ENCODE data around the gene RGS6. TPM values are rescaled to one million over a fixed set of nuclear protein-coding genes. Genes with fewer than 3 reads are reported as not detected.

RGS6 gene
- total RNA-seq, 1 experiment from 2014 or later = not detected

GRCh38 chr14:72538387-72538786 is 606.2 kb downstream of the RGS6 start:
- Histone ChIP-seq H3K9me3 (replicated peaks) (0 out of 2 replicates have a peak, but pooled peaks cover under 1% of the 10 kb centered on the region), H3K27ac (no peak overlapping the region), H3K4me3 (no peak overlapping the region), H3K4me1 (no peaks in the 10 kb centered on the region), H3K27me3 (no peaks in the 10 kb centered on the region), H3K36me3 (no peaks in the 10 kb centered on the region)
- DNase-seq = no peak

DNA sequence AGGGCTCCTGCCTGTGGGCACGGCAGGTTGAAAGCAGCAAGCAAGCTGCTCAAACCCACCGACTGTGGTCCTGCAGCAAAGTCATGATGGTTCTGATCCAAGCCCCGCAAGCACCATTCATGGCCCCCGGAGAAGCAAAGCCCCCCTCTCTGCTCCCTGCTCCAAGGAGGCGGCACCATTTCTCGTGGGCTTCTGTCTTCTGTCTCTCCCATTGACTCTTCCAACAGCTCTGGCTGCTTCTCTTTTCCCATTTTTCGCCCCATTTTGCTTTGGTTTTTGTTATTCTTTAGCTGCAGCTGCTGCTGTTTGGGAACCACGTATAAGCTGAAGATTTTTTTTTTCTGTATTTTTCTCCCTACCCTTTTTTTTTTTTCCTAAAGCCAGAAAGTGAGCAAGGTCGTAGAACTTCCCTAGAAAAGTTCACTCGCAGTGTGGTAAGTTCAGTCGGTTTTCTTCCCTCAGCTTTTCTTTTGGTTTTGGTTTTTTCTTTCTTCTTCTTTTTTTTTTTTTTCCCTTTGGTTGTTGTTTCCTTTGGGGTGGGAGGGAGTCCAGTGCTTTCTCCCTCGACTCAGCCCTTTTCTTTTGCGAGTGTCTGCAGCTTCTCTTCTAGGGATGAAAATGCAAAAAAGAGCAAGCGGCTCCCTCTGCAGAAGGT is 607.6 kb downstream of the RGS6 start:
- Histone ChIP-seq H3K36me3 (no peaks in the 10 kb centered on the region), H3K9me3 (replicated peaks) (no peaks in the 10 kb centered on the region), H3K27me3 (no peaks in the 10 kb centered on the region), H3K4me3 (no peak overlapping the region), H3K4me1 (no peaks in the 10 kb centered on the region), H3K27ac (no peak overlapping the region)
- DNase-seq = no peak

- Histone ChIP-seq H3K27me3 (no peaks in the 10 kb centered on the region), H3K4me1 (no peaks in the 10 kb centered on the region), H3K36me3 (no peaks in the 10 kb centered on the region), H3K4me3 (no peak overlapping the region), H3K27ac (no peak overlapping the region), H3K9me3 (replicated peaks) (no peaks in the 10 kb centered on the region)
- no peak for DNase-seq
Measured at GRCh38 chr14:72540836-72541235, 608.6 kb downstream of the RGS6 start.

DNA sequence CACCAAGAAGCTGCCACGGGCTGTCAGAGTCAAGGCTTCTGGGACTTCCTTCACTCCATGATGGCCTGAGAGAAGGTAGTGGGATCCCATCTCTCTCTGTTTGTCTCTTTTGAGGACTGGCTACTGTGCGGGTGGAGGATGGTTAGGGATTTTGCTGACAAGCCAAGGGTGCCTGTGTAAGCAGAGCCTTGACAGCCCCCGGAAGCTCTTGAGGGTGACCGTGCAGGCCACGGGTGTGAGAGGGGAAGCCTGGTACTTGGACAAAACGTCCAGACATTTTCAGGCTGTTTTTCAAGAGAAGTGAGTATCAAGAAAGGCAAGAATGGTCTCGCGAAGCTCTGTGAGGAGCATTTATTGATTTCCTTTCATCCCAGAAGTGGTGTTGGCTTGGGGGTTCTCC is 609.3 kb downstream of the RGS6 start:
- H3K36me3 ChIP-seq = no peaks in the 10 kb centered on the region
- no peak overlapping the region for H3K27ac ChIP-seq
- H3K27me3 ChIP-seq = no peaks in the 10 kb centered on the region
- no peak for DNase-seq
- no peaks in the 10 kb centered on the region for H3K4me1 ChIP-seq
- H3K9me3 ChIP-seq (replicated peaks) = no peaks in the 10 kb centered on the region
- no peak overlapping the region for H3K4me3 ChIP-seq

DNA sequence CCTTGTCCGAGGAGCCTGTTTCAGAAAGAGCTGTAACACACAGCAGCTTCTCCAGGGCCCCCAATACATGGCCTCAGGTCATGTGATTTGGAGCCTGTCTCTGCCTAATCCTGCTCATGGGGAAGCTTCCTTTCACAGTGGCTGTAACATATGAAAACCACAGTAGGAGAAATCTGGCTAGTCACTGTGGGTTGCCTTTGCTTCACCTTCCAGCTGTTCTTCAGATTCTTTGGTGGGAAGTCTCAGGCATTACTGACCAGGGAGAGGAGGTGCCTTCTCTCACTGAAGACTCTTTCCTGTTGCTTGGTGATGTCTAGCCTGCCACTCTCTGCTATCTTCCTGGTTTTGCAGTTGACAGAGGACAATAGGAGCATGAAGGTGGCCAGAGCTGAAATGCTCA is 611.1 kb downstream of the RGS6 start:
- DNase-seq = no peak
- no peaks in the 10 kb centered on the region for H3K9me3 ChIP-seq (replicated peaks)
- H3K36me3 ChIP-seq = no peaks in the 10 kb centered on the region
- H3K4me3 ChIP-seq = no peak overlapping the region
- no peak overlapping the region for H3K27ac ChIP-seq
- no peaks in the 10 kb centered on the region for H3K4me1 ChIP-seq
- H3K27me3 ChIP-seq = peaks cover 3% of the 10 kb centered on the region; the same call in 1 of the 2 replicates

- no peak overlapping the region for H3K27ac ChIP-seq
Measured at GRCh38 chr14:72544615-72545387, 612.6 kb downstream of the RGS6 start.

GRCh38 chr14:72545411-72546311 is 613.4 kb downstream of the RGS6 start:
- H3K27ac ChIP-seq = no peak overlapping the region

More at GRCh38 chr14:72544615-72545387, 612.6 kb downstream of the RGS6 start:
- no peak for DNase-seq
- H3K4me1 ChIP-seq = no peaks in the 10 kb centered on the region
- no peaks in the 10 kb centered on the region for H3K36me3 ChIP-seq
- no peak overlapping the region for H3K4me3 ChIP-seq
- H3K27me3 ChIP-seq = peaks cover 3% of the 10 kb centered on the region; the same call in 1 of the 2 replicates
- no peaks in the 10 kb centered on the region for H3K9me3 ChIP-seq (replicated peaks)

GRCh38 chr14:72546344-72547016 is 614.3 kb downstream of the RGS6 start:
- Histone ChIP-seq H3K27me3 (peaks cover 3% of the 10 kb centered on the region; the same call in 1 of the 2 replicates), H3K9me3 (replicated peaks) (no peaks in the 10 kb centered on the region), H3K36me3 (no peaks in the 10 kb centered on the region), H3K27ac (no peak overlapping the region), H3K4me3 (no peak overlapping the region), H3K4me1 (no peaks in the 10 kb centered on the region)
- DNase-seq = no peak

More at GRCh38 chr14:72545411-72546311, 613.4 kb downstream of the RGS6 start:
- no peaks in the 10 kb centered on the region for H3K36me3 ChIP-seq
- peaks cover 3% of the 10 kb centered on the region; the same call in 1 of the 2 replicates for H3K27me3 ChIP-seq
- H3K9me3 ChIP-seq (replicated peaks) = no peaks in the 10 kb centered on the region
- no peak for DNase-seq
- H3K4me3 ChIP-seq = no peak overlapping the region
- H3K4me1 ChIP-seq = no peaks in the 10 kb centered on the region

DNA sequence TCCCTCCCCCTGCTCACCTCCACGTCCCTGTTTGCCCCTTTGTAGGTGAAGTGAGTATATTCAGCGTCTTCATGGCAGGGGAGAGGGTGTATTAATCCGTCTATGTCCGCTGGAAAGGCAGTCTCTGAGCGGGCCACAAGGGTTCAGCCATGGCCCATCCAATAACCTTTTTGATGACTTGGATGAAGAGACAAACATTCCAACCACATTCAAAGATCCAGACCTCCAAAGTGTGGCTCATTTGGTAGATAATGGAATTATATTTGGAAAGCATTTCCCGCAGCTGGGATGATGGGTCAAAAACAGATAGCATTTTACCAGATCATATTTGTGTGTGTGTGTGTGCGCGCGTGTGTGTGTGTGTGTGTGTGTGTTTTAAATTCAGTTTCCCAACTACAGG is 615.8 kb downstream of the RGS6 start:
- no peaks in the 10 kb centered on the region for H3K36me3 ChIP-seq
- DNase-seq = no peak
- H3K27ac ChIP-seq = no peak overlapping the region
- H3K4me3 ChIP-seq = no peak overlapping the region
- peaks cover 3% of the 10 kb centered on the region; the same call in 1 of the 2 replicates for H3K27me3 ChIP-seq
- no peaks in the 10 kb centered on the region for H3K4me1 ChIP-seq
- H3K9me3 ChIP-seq (replicated peaks) = no peaks in the 10 kb centered on the region

- Histone ChIP-seq H3K9me3 (replicated peaks) (no peaks in the 10 kb centered on the region), H3K27me3 (peaks cover 3% of the 10 kb centered on the region; the same call in 1 of the 2 replicates), H3K36me3 (no peaks in the 10 kb centered on the region), H3K4me3 (no peak overlapping the region), H3K27ac (no peak overlapping the region), H3K4me1 (no peaks in the 10 kb centered on the region)
- DNase-seq = no peak
Measured at GRCh38 chr14:72549026-72549425, 616.8 kb downstream of the RGS6 start.

DNA sequence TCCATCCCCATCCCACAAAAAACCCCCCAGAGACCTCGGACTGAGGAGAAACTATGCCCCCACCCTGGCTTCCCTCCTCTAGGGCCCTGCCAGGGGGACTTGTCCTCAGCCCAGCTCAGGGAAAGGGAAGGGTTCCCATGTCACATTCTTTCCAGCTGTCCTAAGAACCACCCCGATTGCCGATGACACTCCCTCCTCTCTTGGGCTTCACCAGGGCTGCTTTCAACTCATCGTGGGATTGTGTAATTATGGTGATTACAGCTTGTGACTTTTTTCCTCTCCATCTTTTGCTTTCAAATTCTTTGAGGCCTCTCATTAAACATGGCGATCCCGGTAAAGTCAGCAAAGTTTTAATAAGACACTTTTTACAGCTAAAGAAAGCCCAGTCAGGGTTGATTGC is 617.6 kb downstream of the RGS6 start:
- H3K36me3 ChIP-seq = no peaks in the 10 kb centered on the region
- no peak overlapping the region for H3K27ac ChIP-seq
- DNase-seq = no peak
- no peak overlapping the region for H3K4me3 ChIP-seq
- peaks cover 3% of the 10 kb centered on the region; the same call in 1 of the 2 replicates for H3K27me3 ChIP-seq
- H3K9me3 ChIP-seq (replicated peaks) = no peaks in the 10 kb centered on the region
- no peaks in the 10 kb centered on the region for H3K4me1 ChIP-seq

GRCh38 chr14:72550513-72550912 is 618.3 kb downstream of the RGS6 start:
- Histone ChIP-seq H3K9me3 (replicated peaks) (no peaks in the 10 kb centered on the region), H3K27ac (no peak overlapping the region), H3K4me3 (no peak overlapping the region), H3K27me3 (peaks cover 3% of the 10 kb centered on the region; the same call in 1 of the 2 replicates), H3K4me1 (no peaks in the 10 kb centered on the region), H3K36me3 (no peaks in the 10 kb centered on the region)
- DNase-seq = no peak

DNA sequence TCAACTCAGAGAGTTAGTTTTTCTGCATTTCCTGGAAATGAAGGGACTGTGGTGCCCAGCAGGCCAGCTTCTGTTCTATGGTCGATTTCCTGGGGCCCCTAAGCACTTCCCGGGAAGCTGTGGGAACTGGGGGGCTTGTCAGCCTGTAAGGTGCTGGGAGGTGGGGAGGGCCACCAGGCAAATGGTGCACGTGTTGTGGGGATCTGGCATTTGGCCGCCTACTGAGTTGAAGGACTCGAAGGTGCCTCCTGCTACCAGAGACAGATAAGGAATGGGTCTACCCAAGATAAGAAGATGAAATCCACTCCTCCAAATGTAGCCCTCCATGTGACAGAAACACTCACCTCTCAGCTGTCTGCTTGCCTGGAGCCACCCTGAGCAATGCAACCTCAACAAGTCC is 620.0 kb downstream of the RGS6 start:
- peaks cover 3% of the 10 kb centered on the region; the same call in 1 of the 2 replicates for H3K27me3 ChIP-seq

GRCh38 chr14:72553161-72553560 is 620.9 kb downstream of the RGS6 start:
- no peak for DNase-seq
- no peak overlapping the region for H3K27ac ChIP-seq
- H3K4me1 ChIP-seq = no peaks in the 10 kb centered on the region
- H3K4me3 ChIP-seq = no peak overlapping the region
- no peaks in the 10 kb centered on the region for H3K27me3 ChIP-seq
- H3K9me3 ChIP-seq (replicated peaks) = no peaks in the 10 kb centered on the region
- no peaks in the 10 kb centered on the region for H3K36me3 ChIP-seq

More for the DNA sequence above, 620.0 kb downstream of the RGS6 start:
- Histone ChIP-seq H3K36me3 (no peaks in the 10 kb centered on the region), H3K27ac (no peak overlapping the region), H3K9me3 (replicated peaks) (no peaks in the 10 kb centered on the region), H3K4me3 (no peak overlapping the region), H3K4me1 (no peaks in the 10 kb centered on the region)
- no peak for DNase-seq
